Transverse colon (tissue), 4 donors: Measurements from ENCODE around the gene ETNK2. TPM values are rescaled to one million over a fixed set of nuclear protein-coding genes. Genes with fewer than 3 reads are reported as not detected.

Source experiments
- DNase-seq: peaks from one replicate; pipeline ENCODE4 v3.0.0-alpha.2; 2019
- H3K27ac ChIP-seq, 4 donors: fragments of 200-600 bp; sonication (generic); 2 replicates each; pipeline ENCODE4 v1.5.1; 2016 to 2018; ENCODE audit warnings: inconsistent platforms in 4 of 4
- H3K27me3 ChIP-seq: fragments of 200-600 bp; sonication (generic); 2 replicates; pipeline ENCODE4 v1.5.1; 2017; ENCODE audit warnings: inconsistent platforms
- H3K36me3 ChIP-seq, 4 donors: fragments of 200-600 bp; sonication (generic); 2 replicates each; pipeline ENCODE4 v1.5.1; 2017 to 2019; ENCODE audit warnings: inconsistent platforms in 4 of 4
- H3K4me1 ChIP-seq, 4 donors: fragments of 200-600 bp; sonication (generic); 2 replicates each; pipeline ENCODE4 v1.5.1; 2017 to 2020; ENCODE audit warnings: inconsistent platforms in 4 of 4
- H3K4me3 ChIP-seq, 4 donors: fragments of 200-600 bp; sonication (generic); 1 replicate in 1 of 4; 2 replicates in 3 of 4; pipeline versions ENCODE4 v1.5.1 to v1.6.1; 2017 to 2019; ENCODE audit warnings: inconsistent platforms in 4 of 4
- H3K9me3 ChIP-seq, 2 donors: fragments of 200-600 bp; sonication (generic); 2 replicates each; pipeline ENCODE4 v1.5.1; 2017 to 2019; ENCODE audit warnings: inconsistent platforms in 2 of 2
- EP300 ChIP-seq: sonication (generic); formaldehyde crosslinking; IDR thresholded peaks from one replicate; pipeline ENCODE4 v1.6.1; 2017; ENCODE audit warnings: antibody characterized with exemption, low read depth
- POLR2A ChIP-seq: fragments of 450-650 bp; IDR thresholded peaks from one replicate; pipeline ENCODE4 v1.6.1; 2016; ENCODE audit warnings: antibody characterized with exemption, mild to moderate bottlenecking, moderate library complexity
- POLR2AphosphoS5 ChIP-seq, 3 donors: sonication (generic); formaldehyde crosslinking; IDR thresholded peaks; one replicate each; pipeline ENCODE4 v1.6.1; 2016; ENCODE audit warnings: antibody characterized with exemption in 3 of 3
- WGBS, 2 donors: methylation state at CpG; one replicate each; pipeline ENCODE4 v1.1.5; 2018; ENCODE audit warnings: low coverage in 1 of 2; 5-methylcytosine and 5-hydroxymethylcytosine counted together
- in situ Hi-C, 4 donors: fragments of 200-750 bp; cut with MboI; loops; one replicate each; pipeline versions ENCODE4 v1.15.0 to v1.15.1; 2017; ENCODE audit warnings: low sequenced_read_pairs in 3 of 4, low pct_ligation_motif_present in 1 of 4, low pct_unique_long_range_greater_than_20kb in 1 of 4
- intact Hi-C: fragments of 100-400 bp; cut with DNase I; formaldehyde crosslinking; loops from one replicate; pipeline ENCODE4 v1.15.1; 2023; ENCODE audit warnings: low total_unique reads
- total RNA-seq, 4 donors: library from RNA; depleted of rRNA; stranded (reverse); fragments of >200 nt; gene quantifications; one replicate each; pipeline ENCODE4 v1.1.0, GENCODE V29; 2016
- TF ChIP-seq, protein P1 (sequence below), 5 experiments: fragments of 200-600 bp in 3 of 5; fragments of 450-650 bp in 2 of 5; sonication (generic) in 3 of 5; IDR thresholded peaks; 1 replicate in 2 of 5; 2 replicates in 3 of 5; pipeline ENCODE4 v1.5.1; 2016 to 2017; ENCODE audit warnings: antibody characterized with exemption in 5 of 5, inconsistent platforms in 3 of 5, mild to moderate bottlenecking in 2 of 5, moderate library complexity in 1 of 5

The ETNK2 gene
- total RNA-seq, 4 donors from 2014 or later: 1.9 to 3.7 (median 3.3) TPM; not detected in 1

DNA sequence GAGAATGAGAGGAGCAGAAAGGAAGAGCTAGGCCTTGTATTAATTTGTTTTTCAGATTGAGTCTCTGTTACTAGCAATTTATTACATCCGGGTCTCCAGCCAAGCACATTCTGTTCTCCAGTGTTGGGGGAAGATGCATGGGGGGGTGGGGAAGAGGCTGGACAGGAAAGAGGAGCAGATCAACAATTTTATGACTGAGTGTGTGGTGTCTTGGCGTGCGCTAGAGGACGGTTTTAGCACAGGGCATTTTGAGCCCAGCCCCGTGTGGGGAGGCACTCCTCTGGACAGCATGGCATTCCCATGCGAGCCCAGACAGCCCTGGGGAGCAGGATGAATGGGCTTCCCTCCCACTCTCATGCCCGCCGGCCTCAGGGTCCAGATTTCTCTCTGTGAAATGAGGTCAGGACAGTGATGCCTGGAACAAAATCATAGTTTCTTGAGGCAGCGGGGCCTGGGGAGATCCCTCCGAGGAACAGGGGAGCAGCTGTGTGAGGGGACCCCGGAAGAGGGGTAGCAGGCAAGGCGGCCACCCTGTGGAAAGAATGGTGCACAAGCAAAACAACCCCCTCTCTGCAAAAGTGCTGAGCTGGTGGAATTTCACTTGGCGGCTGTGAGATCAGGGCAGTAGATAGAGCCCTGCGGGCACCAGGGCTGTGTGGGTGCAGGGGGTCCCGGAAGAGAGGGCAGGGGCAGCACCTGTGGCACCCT is 62.6 kb downstream of the ETNK2 start:
- 4 to 53% methylated on average over 4 to 15 of the region's 15 CpGs for WGBS, 2 donors
- no peaks in the 10 kb centered on the region for H3K9me3 ChIP-seq
- in situ Hi-C loops (no loop called here), intact Hi-C loops (no loop called here)
- H3K36me3 ChIP-seq: no peaks in the 10 kb centered on the region
- TF ChIP-seq POLR2AphosphoS5 (IDR thresholded peaks at IDR 0.05) (peak; percentile 47 to 79 (median 78)), POLR2A (no peak), EP300 (peak; percentile 86)
- TF ChIP-seq, protein P1, sequence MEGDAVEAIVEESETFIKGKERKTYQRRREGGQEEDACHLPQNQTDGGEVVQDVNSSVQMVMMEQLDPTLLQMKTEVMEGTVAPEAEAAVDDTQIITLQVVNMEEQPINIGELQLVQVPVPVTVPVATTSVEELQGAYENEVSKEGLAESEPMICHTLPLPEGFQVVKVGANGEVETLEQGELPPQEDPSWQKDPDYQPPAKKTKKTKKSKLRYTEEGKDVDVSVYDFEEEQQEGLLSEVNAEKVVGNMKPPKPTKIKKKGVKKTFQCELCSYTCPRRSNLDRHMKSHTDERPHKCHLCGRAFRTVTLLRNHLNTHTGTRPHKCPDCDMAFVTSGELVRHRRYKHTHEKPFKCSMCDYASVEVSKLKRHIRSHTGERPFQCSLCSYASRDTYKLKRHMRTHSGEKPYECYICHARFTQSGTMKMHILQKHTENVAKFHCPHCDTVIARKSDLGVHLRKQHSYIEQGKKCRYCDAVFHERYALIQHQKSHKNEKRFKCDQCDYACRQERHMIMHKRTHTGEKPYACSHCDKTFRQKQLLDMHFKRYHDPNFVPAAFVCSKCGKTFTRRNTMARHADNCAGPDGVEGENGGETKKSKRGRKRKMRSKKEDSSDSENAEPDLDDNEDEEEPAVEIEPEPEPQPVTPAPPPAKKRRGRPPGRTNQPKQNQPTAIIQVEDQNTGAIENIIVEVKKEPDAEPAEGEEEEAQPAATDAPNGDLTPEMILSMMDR (IDR thresholded peaks at IDR 0.05): peak in 1 of 5 experiments; percentile 12
- H3K27ac ChIP-seq: peak overlapping the region; percentile 88 to 93 (median 91)
- H3K4me1 ChIP-seq: peaks cover 76 to 97% (median 83%) of the 10 kb centered on the region in 4 donors
- H3K27me3 ChIP-seq: no peaks in the 10 kb centered on the region
- peak overlapping the region in 1 of 4 donors; percentile 5 for H3K4me3 ChIP-seq
- DNase-seq: peak; percentile 68

DNA sequence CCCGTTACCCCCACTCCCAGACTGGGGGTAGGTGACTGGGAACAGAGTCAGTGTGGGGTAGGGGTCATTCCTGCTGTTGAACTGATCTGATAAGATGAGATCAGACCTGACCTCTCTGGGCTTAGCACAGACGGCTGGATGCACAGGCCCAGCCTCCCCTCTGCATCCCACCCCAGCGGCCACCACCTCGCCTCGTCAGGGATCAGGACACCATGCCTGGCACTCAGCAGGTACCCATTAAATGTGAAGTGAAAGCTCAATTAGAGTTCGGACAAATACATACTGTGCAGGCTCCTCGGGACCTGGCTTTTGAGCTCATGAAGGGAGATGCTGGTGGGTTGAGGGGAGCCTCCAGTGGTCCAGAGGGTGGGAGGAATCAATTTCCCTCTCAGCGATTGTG is 63.2 kb downstream of the ETNK2 start:
- Histone ChIP-seq H3K27ac (peak overlapping the region; percentile 88 to 93 (median 91)), H3K27me3 (no peaks in the 10 kb centered on the region), H3K4me1 (peaks cover 76 to 97% (median 84%) of the 10 kb centered on the region in 4 donors), H3K36me3 (no peaks in the 10 kb centered on the region), H3K4me3 (peak overlapping the region in 1 of 4 donors; percentile 5), H3K9me3 (no peaks in the 10 kb centered on the region)
- TF ChIP-seq EP300 (no peak), POLR2A (no peak), POLR2AphosphoS5 (IDR thresholded peaks at IDR 0.05) (no peak)
- TF ChIP-seq, protein P1 (IDR thresholded peaks at IDR 0.05): no peak
- no peak for DNase-seq
- intact Hi-C loops (no loop called here), in situ Hi-C loops (no loop called here)
- 71% methylated on average over 8 of the region's 8 CpGs; no CpG with 5 or more reads in 1 of the 2 donors for WGBS, 2 donors

DNA sequence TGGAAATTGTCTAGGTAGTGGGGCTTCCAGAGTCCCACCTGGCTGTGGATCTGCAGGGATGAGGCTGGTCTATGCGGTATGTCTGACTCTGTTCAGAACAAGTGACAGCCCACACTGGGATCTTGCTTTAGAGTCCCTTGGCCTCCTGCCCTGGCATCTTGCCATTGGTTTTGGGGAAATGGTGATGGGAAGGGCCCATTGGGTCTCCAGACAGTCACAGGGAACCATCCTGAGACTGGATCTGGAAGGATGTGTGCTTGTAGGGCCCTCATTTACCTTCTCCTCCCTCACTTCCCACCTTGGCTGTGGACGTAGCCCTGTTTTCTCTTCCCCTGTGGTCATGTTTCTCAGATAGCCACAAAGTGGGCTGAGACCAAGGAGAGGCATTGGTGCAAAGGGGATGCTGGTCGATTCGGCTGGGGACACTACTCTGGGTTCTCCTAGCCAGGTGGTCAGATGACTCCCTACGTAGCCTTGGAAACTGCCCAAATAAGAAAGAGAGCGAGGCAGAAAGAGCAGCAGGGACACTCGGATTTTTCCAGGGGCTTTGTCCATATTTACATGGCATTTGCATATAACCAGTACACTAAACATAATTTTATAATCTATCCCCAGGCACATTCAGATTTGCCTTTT is 63.8 kb downstream of the ETNK2 start:
- H3K4me1 ChIP-seq: peaks cover 74 to 97% (median 84%) of the 10 kb centered on the region in 4 donors
- in situ Hi-C loops (no loop called here), intact Hi-C loops (no loop called here)
- peak; percentile 48 for DNase-seq
- no peaks in the 10 kb centered on the region for H3K36me3 ChIP-seq
- H3K9me3 ChIP-seq: no peaks in the 10 kb centered on the region
- 50 to 67% methylated on average over 2 to 7 of the region's 7 CpGs for WGBS, 2 donors
- peak overlapping the region; percentile 88 to 93 (median 91) for H3K27ac ChIP-seq
- H3K4me3 ChIP-seq: peak overlapping the region in 1 of 4 donors; percentile 5
- H3K27me3 ChIP-seq: no peaks in the 10 kb centered on the region
- TF ChIP-seq, protein P1 (IDR thresholded peaks at IDR 0.05): no peak
- TF ChIP-seq POLR2AphosphoS5 (IDR thresholded peaks at IDR 0.05) (no peak), EP300 (no peak), POLR2A (no peak)

DNA sequence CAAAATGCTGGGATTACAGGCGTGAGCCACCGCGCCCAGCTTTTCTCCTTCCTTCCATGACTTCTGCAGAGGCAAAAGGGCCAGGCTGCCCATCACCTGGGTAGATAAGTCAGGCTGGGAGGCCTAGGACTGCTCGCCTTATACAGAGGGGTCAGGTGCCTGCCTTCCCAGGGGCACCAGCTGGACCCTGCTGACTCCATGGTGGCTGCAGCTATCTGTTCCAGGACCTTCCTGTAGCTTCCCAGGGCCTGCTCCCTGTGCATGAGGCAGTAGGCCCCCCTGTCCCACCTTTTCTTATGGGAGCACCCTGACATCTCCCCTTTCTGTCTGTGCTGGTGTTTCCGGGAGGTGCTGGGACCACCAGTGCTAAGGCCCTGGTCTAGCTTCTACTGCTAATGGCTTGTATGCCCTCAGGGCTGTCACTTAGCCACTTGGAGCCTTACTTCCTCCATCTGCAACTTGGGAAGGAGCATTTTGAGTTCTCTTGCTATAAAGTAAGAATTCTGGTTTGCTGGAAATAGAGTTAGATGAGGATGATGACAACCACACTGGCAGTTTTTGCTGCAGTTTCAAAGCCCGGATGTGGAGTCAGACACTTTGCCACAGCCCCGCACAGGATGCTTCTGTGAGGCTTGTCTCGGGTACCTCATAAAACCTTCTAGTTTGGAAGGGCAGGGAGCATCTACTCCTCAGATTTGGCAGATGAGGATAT is 64.5 kb downstream of the ETNK2 start:
- 83% methylated on average over 8 of the region's 8 CpGs; no CpG with 5 or more reads in 1 of the 2 donors for WGBS, 2 donors
- H3K36me3 ChIP-seq: no peaks in the 10 kb centered on the region
- peaks cover 69 to 97% (median 78%) of the 10 kb centered on the region in 4 donors for H3K4me1 ChIP-seq
- no peaks in the 10 kb centered on the region for H3K9me3 ChIP-seq
- in situ Hi-C loops (no loop called here), intact Hi-C loops (no loop called here)
- no peak for DNase-seq
- no peaks in the 10 kb centered on the region for H3K27me3 ChIP-seq
- TF ChIP-seq, protein P1 (IDR thresholded peaks at IDR 0.05): no peak
- no peak for TF ChIP-seq POLR2A
- TF ChIP-seq EP300: no peak
- no peak for TF ChIP-seq POLR2AphosphoS5 (IDR thresholded peaks at IDR 0.05)
- H3K4me3 ChIP-seq: no peak overlapping the region
- H3K27ac ChIP-seq: peak overlapping the region; percentile 88 to 93 (median 91)
